ENCODE data around the gene ETV4.

DNA sequence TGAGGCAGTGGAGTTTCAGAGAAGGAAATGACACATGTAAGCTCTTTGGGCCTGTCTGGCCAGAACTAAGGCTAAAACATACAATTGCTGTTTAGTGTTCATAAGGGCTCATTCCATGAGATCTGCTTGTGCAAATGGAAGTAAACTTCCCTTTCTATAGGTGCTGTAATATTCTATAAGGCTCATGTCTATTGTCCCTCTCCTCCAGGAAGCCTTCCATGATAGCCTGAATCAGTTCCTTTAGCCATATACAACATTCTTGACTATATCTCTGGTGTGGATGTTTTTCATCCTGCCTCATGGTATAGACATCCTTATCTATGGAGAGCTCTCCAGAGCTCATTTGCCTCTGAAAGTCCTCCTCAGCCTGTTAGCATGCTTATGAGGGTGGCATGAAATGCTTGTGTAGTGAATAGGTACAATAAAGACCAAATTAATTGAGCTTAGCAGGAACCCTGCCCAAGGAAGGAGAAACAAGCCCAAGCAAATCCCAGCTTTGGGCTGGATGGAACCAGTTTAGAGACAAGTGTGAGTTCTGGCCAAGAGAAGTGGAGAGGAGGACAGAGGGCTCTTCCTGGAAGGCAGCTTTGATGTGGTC lies 1.6 kb upstream of the ETV4 start:
- TF ChIP-seq, protein P1, sequence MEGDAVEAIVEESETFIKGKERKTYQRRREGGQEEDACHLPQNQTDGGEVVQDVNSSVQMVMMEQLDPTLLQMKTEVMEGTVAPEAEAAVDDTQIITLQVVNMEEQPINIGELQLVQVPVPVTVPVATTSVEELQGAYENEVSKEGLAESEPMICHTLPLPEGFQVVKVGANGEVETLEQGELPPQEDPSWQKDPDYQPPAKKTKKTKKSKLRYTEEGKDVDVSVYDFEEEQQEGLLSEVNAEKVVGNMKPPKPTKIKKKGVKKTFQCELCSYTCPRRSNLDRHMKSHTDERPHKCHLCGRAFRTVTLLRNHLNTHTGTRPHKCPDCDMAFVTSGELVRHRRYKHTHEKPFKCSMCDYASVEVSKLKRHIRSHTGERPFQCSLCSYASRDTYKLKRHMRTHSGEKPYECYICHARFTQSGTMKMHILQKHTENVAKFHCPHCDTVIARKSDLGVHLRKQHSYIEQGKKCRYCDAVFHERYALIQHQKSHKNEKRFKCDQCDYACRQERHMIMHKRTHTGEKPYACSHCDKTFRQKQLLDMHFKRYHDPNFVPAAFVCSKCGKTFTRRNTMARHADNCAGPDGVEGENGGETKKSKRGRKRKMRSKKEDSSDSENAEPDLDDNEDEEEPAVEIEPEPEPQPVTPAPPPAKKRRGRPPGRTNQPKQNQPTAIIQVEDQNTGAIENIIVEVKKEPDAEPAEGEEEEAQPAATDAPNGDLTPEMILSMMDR (IDR thresholded peaks at IDR 0.05) = no peak
- no peak for TF ChIP-seq POLR2A (IDR thresholded peaks at IDR 0.05)

Data from esophagus squamous epithelium (tissue), 4 donors.